HepG2 (cell line): ENCODE data around the gene NR3C2.

Experiments used
- BCL3 ChIP-seq: sonication (generic); formaldehyde crosslinking; IDR thresholded peaks from 2 replicates; pipeline ENCODE4 v1.5.1; 2020; ENCODE audit warnings: mild to moderate bottlenecking, missing genetic modification reagents, moderate library complexity
- CTCF ChIP-seq: sonication (generic); formaldehyde crosslinking; IDR thresholded peaks from 2 replicates; pipeline ENCODE4 v1.5.0; 2020; ENCODE audit warnings: mild to moderate bottlenecking, missing genetic modification reagents, moderate library complexity
- HCFC1 ChIP-seq: fragments of 150-350 bp; IDR thresholded peaks from 2 replicates; pipeline ENCODE4 v1.6.1; 2014; ENCODE audit warnings: low read depth, low read length
- HMG20A ChIP-seq: IDR thresholded peaks from 2 replicates; pipeline ENCODE4 v1.6.1; 2016; ENCODE audit warnings: borderline replicate concordance
- MAX ChIP-seq: IDR thresholded peaks from 2 replicates; pipeline ENCODE4 v1.6.1; 2012; ENCODE audit warnings: inconsistent platforms
- NFE2 ChIP-seq: sonication (generic); formaldehyde crosslinking; IDR thresholded peaks from 2 replicates; pipeline ENCODE4 v1.4.0; 2020; ENCODE audit warnings: missing genetic modification reagents
- RBM39 ChIP-seq: fragments of 200-400 bp; formaldehyde crosslinking; IDR thresholded peaks from one replicate; pipeline ENCODE4 v1.6.1; 2018; ENCODE audit warnings: antibody characterized with exemption, mild to moderate bottlenecking, low read depth, low read length; ENCODE audit not compliant: poor library complexity, severe bottlenecking
- SP1 ChIP-seq, 2 experiments: fragments of 450-650 bp in 1 of 2; sonication (generic) in 1 of 2; formaldehyde crosslinking in 1 of 2; IDR thresholded peaks; 2 replicates each; pipeline versions ENCODE4 v1.4.0 to v1.6.1; 2016 to 2020; ENCODE audit warnings: missing genetic modification reagents in 1 of 2
- ZBTB49 ChIP-seq: sonication (generic); formaldehyde crosslinking; IDR thresholded peaks from 2 replicates; pipeline ENCODE4 v1.4.0; 2020; ENCODE audit warnings: missing genetic modification reagents, borderline replicate concordance
- ZKSCAN8 ChIP-seq: IDR thresholded peaks from 2 replicates; pipeline ENCODE4 v1.6.1; 2016; ENCODE audit warnings: borderline replicate concordance, missing genetic modification reagents, missing compliant biosample characterization
- ZNF570 ChIP-seq: sonication (generic); formaldehyde crosslinking; IDR thresholded peaks from 2 replicates; pipeline ENCODE4 v1.4.0; 2020; ENCODE audit warnings: mild to moderate bottlenecking, missing genetic modification reagents, borderline replicate concordance
- ZNF780A ChIP-seq: sonication (generic); formaldehyde crosslinking; IDR thresholded peaks from 2 replicates; pipeline ENCODE4 v1.8.0; 2022; ENCODE audit warnings: mild to moderate bottlenecking, missing genetic modification reagents, moderate library complexity

GRCh38 chr4:148091896-148092295 lies 350.3 kb downstream of the NR3C2 start:
- TF ChIP-seq CTCF (CRISPR knock-in tag) = no peak
- no peak for TF ChIP-seq HMG20A (CRISPR knock-in tag)
- TF ChIP-seq SP1 (IDR thresholded peaks at IDR 0.05) = no peak
- TF ChIP-seq SP1 (CRISPR knock-in tag; IDR thresholded peaks at IDR 0.05) = no peak
- no peak for TF ChIP-seq BCL3 (CRISPR knock-in tag)
- no peak for TF ChIP-seq ZBTB49 (CRISPR knock-in tag)
- TF ChIP-seq RBM39 = no peak
- TF ChIP-seq HCFC1 = no peak
- no peak for TF ChIP-seq ZKSCAN8 (CRISPR knock-in tag)
- no peak for TF ChIP-seq MAX
- TF ChIP-seq ZNF780A (CRISPR knock-in tag) = no peak
- no peak for TF ChIP-seq ZNF570 (CRISPR knock-in tag)
- TF ChIP-seq NFE2 = no peak
